GM15510 (cell line): Measurements from ENCODE around the gene DSCAM.

Experiments used
- POLR2A ChIP-seq: IDR thresholded peaks from 3 replicates; pipeline ENCODE4 v1.6.1; 2011; ENCODE audit warnings: borderline replicate concordance; ENCODE audit not compliant: insufficient read length; ENCODE audit errors: extremely low read depth

The DSCAM gene

DNA sequence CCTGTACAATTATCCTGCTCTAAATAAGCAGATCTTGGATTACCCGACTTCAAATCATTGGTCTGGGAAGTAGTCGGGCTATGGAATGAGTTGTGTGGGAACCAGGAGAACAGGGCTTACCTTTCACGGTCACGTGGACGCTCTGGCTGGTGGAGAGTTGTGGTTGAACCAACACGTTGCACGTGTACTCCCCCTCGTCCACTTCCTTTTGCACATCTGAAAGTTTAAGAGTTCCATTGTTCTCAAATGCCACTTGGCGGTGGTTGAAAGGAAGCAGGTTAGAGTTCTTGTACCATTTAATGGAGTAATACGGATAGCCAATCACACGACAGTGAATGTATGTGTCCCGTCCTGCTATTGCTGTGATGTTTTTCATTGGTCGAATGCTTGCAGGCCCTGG, 509.0 kb downstream of the DSCAM start:
- no peak for TF ChIP-seq POLR2A

DNA sequence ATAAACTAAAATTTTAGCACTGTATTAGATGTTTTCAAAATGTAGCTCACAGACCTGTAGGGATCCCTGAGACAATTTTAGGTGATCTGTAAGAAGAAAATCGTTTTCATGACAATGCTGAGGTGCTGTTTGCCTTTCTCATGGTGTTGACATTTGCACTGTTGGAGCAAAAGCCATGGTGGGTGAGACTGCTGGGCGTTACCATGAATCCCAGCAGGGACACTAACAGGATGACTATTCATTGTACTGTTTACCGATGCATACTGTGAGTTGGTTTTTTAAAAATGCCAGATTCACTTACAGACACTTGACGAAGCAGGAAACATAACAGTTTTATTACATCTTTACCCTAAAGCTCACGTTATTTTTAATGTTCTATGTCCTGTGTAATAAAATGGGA, 511.3 kb downstream of the DSCAM start:
- TF ChIP-seq POLR2A: no peak

GRCh38 chr21:40334159-40334558, 512.8 kb downstream of the DSCAM start:
- no peak for TF ChIP-seq POLR2A

DNA sequence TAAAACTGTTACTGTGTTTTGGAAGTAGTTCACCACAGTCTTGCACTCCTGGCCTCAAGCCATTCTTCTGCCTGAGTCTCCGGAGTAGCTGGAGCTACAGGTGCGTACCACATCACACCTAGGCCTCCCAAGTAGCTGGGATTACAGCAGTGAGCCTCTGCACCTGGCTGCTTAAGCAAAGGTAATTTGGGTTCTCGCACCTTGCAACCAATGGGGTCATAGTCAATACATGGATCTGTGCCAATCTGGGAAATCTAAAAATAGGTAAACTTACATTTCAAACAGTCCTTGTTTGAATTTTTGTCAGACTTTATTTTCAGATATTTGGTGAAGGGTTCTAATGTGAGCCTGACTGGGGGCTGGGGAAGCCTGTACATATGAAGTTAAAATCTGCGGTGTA, 513.2 kb downstream of the DSCAM start:
- no peak for TF ChIP-seq POLR2A

DNA sequence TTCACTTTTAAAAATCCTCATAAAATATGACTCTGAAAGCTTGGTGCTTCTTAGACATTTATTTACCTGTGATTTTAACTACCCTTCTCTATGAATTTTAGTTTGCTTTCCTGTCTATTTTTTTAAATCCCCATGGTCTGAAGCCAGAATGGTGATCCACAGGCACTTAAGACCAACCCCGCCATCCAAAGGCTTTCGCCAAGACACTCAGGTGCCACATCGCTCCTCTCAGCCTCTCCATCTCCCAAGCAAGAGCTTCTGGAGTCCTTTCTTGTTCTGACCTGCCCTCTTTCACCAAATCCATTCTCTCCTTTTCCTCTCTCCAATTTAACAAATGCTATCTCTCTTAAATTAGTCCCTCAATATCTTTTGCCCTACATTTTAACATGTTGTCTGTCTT, 515.2 kb downstream of the DSCAM start:
- no peak for TF ChIP-seq POLR2A

DNA sequence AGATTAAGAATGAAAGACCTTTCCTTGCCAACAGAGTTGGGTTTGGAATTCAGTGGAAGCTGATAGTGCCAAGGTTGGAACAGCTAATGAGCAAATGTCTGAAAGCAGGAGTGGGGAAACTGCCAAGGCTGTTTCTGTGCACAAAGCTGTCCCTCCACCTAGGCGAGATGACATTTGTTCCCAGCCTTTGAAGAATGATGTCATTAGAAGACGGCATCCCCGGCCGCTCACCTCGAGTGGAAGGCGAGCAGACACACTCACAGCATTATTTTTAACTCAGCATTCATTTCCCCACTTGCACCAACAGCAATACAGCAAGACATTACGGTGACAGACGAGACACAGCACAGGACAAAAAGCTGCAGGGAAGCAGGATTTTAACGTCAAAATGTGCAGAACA, 515.8 kb downstream of the DSCAM start:
- no peak for TF ChIP-seq POLR2A

- TF ChIP-seq POLR2A: no peak
These were observed 522.6 kb downstream of the DSCAM start for GRCh38 chr21:40324389-40324788.

GRCh38 chr21:40318371-40318770, 528.6 kb downstream of the DSCAM start:
- TF ChIP-seq POLR2A: no peak

GRCh38 chr21:40316104-40316503, 530.9 kb downstream of the DSCAM start:
- no peak for TF ChIP-seq POLR2A

DNA sequence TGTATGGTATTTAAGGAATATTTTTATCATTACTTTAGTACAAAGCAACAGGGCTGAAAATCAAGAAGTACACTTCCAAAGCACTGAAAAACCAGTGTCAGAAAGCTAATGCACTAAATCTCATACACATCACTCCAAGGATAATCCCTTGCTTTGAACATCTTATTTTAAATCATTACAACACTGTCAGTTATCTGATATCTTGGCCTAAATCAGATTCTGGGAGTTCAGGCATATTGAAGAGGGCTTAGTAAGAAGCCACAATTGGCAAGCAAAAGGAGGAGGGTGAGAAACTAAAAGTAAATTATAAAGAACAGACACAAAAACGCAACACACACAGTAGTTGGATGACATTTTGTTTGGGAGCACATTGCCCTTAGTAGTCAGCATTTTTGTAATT, 531.3 kb downstream of the DSCAM start:
- no peak for TF ChIP-seq POLR2A

DNA sequence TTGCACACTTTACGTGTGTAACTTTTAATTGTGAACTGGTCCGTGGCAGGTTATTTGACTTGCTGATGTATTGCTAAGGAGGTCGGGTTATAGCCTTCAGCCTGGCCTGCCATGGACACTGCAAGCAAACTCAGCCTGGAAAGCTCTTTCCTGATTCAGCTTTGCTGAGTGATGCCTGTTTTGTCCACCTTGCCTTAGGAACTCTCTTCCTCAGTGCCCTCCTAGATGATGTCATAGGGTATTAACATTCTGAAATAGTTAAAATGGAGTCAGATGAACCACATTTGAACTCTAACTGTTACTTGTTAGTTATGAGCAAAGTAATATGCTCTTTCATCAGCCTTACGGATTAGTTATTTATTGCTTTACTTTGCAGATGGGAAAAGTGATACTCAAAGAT, 533.7 kb downstream of the DSCAM start:
- no peak for TF ChIP-seq POLR2A

DNA sequence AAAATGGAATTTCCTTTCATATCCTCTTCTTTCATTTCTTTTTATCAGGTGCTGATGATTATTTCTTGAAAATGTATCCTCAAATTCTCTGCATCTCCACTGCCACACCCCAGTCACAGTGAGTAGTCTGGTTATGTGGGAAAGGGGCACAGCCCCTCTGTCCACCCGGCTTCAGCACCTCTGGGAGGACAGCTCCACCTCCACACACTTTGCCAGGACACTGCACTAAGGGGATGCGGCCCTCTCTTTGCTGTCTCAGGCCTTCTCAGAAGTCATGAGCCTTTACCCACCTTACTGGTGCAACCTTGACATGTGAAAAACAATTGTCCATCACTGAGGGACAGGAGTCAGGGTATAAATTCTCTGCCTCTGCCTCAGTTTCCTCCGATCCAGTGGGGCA, 546.7 kb downstream of the DSCAM start:
- TF ChIP-seq POLR2A: no peak

GRCh38 chr21:40299451-40299850, 547.5 kb downstream of the DSCAM start:
- no peak for TF ChIP-seq POLR2A

GRCh38 chr21:40294345-40294744, 552.6 kb downstream of the DSCAM start:
- no peak for TF ChIP-seq POLR2A

DNA sequence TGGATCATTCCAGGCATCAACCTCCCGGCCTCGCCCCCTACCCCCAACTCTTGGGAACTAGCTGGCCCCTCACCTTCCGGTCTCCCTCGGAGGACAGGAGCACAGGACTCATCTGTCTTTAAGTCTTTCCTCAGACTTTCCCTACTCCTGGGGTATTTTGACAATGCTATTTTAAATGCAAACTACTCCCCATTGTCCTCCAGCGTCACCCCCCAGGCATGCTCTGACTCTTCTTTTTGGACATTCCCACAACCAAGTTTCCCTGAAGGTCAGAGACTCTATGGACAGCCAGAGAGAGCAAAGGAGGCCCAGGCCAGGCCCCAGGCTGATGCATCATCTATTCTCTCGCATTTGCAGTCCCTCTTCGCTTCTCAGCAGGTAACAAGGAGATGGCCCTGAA, 555.4 kb downstream of the DSCAM start:
- TF ChIP-seq POLR2A: no peak

- no peak for TF ChIP-seq POLR2A
These were observed 562.5 kb downstream of the DSCAM start for GRCh38 chr21:40284409-40284808.
